Measurements from ENCODE around the gene PRSS36.
A peak's percentile ranks its signal among the peaks of the same experiment; 100 is the strongest.

Gene PRSS36

DNA sequence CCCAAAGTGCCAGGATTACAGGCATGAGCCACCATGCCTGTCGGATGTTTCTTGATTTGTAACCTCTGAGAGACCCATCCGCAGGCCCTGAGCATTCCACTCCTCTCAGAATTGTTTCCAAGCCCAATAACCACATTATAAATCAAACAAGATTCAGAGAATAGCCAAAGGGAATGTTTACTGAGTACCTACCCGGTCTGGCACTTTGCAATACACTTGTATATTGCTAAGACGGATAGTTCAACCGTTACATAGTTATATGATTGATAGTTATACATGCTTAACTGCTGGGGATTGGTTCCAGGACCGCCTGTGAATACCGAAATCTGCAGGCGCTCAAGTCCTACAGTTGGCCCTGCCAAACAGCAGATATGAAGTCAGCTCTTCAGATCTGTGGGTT is 35.4 kb downstream of the PRSS36 start:
- Histone ChIP-seq H3K4me3 (ENCODE audit: low read depth in 1 of 2, low read length in 2 of 2) (no peak overlapping the region), H3K9ac (ENCODE audit: low read depth, low read length) (no peak overlapping the region), H4K20me1 (ENCODE audit: insufficient read depth, low read length) (peaks cover 13% of the 10 kb centered on the region), H3K79me2 (ENCODE audit: insufficient read depth, low read length) (peaks cover 32% of the 10 kb centered on the region), H3K27me3 (ENCODE audit: insufficient read depth, low read length, poor library complexity) (no peaks in the 10 kb centered on the region), H3K4me1 (ENCODE audit: insufficient read depth, low read length) (peaks cover 35% of the 10 kb centered on the region), H3K27ac (ENCODE audit: low read length) (no peak overlapping the region), H3K9me3 (ENCODE audit: insufficient read depth, low read length, severe bottlenecking) (no peaks in the 10 kb centered on the region), H2AFZ (ENCODE audit: low read depth, low read length) (no peak overlapping the region), H3K4me2 (ENCODE audit: insufficient read depth, low read length) (no peak overlapping the region), H3K36me3 (ENCODE audit: insufficient read depth, low read length) (peaks cover 50% of the 10 kb centered on the region)
- ATAC-seq (ENCODE audit: insufficient read depth, low read depth): no peak
- TF ChIP-seq, protein P1, sequence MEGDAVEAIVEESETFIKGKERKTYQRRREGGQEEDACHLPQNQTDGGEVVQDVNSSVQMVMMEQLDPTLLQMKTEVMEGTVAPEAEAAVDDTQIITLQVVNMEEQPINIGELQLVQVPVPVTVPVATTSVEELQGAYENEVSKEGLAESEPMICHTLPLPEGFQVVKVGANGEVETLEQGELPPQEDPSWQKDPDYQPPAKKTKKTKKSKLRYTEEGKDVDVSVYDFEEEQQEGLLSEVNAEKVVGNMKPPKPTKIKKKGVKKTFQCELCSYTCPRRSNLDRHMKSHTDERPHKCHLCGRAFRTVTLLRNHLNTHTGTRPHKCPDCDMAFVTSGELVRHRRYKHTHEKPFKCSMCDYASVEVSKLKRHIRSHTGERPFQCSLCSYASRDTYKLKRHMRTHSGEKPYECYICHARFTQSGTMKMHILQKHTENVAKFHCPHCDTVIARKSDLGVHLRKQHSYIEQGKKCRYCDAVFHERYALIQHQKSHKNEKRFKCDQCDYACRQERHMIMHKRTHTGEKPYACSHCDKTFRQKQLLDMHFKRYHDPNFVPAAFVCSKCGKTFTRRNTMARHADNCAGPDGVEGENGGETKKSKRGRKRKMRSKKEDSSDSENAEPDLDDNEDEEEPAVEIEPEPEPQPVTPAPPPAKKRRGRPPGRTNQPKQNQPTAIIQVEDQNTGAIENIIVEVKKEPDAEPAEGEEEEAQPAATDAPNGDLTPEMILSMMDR (IDR thresholded peaks at IDR 0.05; ENCODE audit: borderline replicate concordance, extremely low read depth, low read length, poor library complexity, severe bottlenecking): no peak
- TF ChIP-seq EZH2 (IDR thresholded peaks at IDR 0.05; ENCODE audit: borderline replicate concordance, low read depth, low read length, severe bottlenecking): no peak
- no peak for DNase-seq

DNA sequence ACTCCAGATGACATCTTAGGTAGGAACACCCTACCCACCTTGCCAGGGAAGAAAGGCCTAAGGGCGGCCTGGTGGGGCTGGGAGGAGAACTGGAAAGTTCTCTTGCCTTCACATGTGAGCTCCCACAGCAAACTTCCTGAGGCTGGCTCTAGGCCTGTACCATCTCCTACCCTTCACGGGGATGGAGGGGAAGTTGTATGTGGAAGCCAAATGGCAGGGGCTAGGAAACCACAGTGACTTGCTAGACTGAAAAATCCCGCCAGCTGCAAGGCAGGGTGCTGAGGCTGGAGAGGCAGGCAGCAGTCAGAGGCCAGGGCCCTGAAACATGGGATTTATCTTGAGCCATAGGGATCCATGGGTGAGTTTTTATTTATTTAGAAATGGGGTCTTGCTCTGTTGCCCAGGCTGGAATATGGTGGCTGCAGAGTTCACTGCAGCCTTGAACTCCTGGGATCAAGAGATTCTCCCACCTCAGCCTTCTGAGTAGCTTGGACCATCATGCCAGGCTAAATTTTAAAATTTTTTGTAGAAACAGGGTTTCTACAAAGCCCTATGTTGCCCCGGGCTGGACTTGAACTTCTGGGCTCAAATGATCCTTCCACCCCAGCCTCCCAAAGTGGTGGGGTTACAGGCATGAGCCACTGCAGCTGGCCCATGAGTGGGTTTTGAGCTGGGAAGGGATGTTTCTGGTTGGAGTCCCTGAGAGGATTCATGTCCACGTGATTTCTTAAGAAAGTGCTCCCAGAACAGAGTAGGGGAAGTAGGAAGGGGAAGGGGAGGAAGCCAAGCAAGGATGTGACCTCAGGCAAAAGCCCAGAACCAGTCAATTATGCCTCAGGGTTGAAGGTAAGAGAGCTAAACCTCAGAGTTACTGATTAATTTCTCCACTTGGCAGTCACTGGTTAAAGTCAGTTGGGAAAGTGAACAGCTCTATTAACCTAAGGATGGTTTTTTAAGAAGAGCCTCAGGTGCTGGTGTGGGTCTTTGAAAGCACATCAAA is 36.4 kb downstream of the PRSS36 start:
- H3K9ac ChIP-seq (ENCODE audit: low read depth, low read length): no peak overlapping the region; the same call in 1 of the 2 replicates
- H3K79me2 ChIP-seq (ENCODE audit: insufficient read depth, low read length): peaks cover 32% of the 10 kb centered on the region
- DNase-seq (no peak), ATAC-seq (ENCODE audit: insufficient read depth, low read depth) (no peak)
- no peak overlapping the region for H3K4me2 ChIP-seq (ENCODE audit: insufficient read depth, low read length)
- H3K4me1 ChIP-seq (ENCODE audit: insufficient read depth, low read length): peaks cover 33% of the 10 kb centered on the region
- H3K4me3 ChIP-seq (ENCODE audit: low read depth in 1 of 2, low read length in 2 of 2): no peak overlapping the region
- 0 out of 2 replicates have a peak overlapping the region, but pooled peaks have one; percentile 7 for H3K27ac ChIP-seq (ENCODE audit: low read length)
- H4K20me1 ChIP-seq (ENCODE audit: insufficient read depth, low read length): peaks cover 6% of the 10 kb centered on the region
- no peaks in the 10 kb centered on the region for H3K27me3 ChIP-seq (ENCODE audit: insufficient read depth, low read length, poor library complexity)
- H3K9me3 ChIP-seq (ENCODE audit: insufficient read depth, low read length, severe bottlenecking): no peaks in the 10 kb centered on the region
- TF ChIP-seq, protein P1 (IDR thresholded peaks at IDR 0.05; ENCODE audit: borderline replicate concordance, extremely low read depth, low read length, poor library complexity, severe bottlenecking): no peak
- no peak overlapping the region for H2AFZ ChIP-seq (ENCODE audit: low read depth, low read length)
- peaks cover 42% of the 10 kb centered on the region for H3K36me3 ChIP-seq (ENCODE audit: insufficient read depth, low read length)

GRCh38 chr16:31112711-31113110 is 37.2 kb downstream of the PRSS36 start:
- Histone ChIP-seq H3K9me3 (ENCODE audit: insufficient read depth, low read length, severe bottlenecking) (no peaks in the 10 kb centered on the region), H3K4me3 (ENCODE audit: low read depth in 1 of 2, low read length in 2 of 2) (no peak overlapping the region), H3K79me2 (ENCODE audit: insufficient read depth, low read length) (peaks cover 28% of the 10 kb centered on the region), H4K20me1 (ENCODE audit: insufficient read depth, low read length) (no peaks in the 10 kb centered on the region), H3K27ac (ENCODE audit: low read length) (0 out of 2 replicates have a peak overlapping the region, but pooled peaks have one; percentile 7), H3K9ac (ENCODE audit: low read depth, low read length) (no peak overlapping the region), H3K4me2 (ENCODE audit: insufficient read depth, low read length) (no peak overlapping the region), H2AFZ (ENCODE audit: low read depth, low read length) (no peak overlapping the region), H3K36me3 (ENCODE audit: insufficient read depth, low read length) (peaks cover 42% of the 10 kb centered on the region), H3K27me3 (ENCODE audit: insufficient read depth, low read length, poor library complexity) (no peaks in the 10 kb centered on the region), H3K4me1 (ENCODE audit: insufficient read depth, low read length) (peaks cover 33% of the 10 kb centered on the region)
- no peak for ATAC-seq (ENCODE audit: insufficient read depth, low read depth)
- no peak for TF ChIP-seq EZH2 (IDR thresholded peaks at IDR 0.05; ENCODE audit: borderline replicate concordance, low read depth, low read length, severe bottlenecking)
- TF ChIP-seq, protein P1 (IDR thresholded peaks at IDR 0.05; ENCODE audit: borderline replicate concordance, extremely low read depth, low read length, poor library complexity, severe bottlenecking): no peak
- DNase-seq: no peak

Data from DND-41 (cell line).